GM11168 (cell line): Measurements from ENCODE around the gene GJC1.

Experiments
- in situ Hi-C: fragments of 300-500 bp; cut with MboI; formaldehyde crosslinking; loops from one replicate; pipeline ENCODE4 v1.12.0; 2022; ENCODE audit warnings: low sequenced_read_pairs; ENCODE audit not compliant: unreplicated experiment

Gene GJC1

GRCh38 chr17:44829523-44830358 is at the start of gene GJC1:
Gene GJC1 (minus strand): TSS chr17:44830287. CDS start chr17:44805817, 24,470 bp downstream.
- in situ Hi-C loops = no loop called here

GRCh38 chr17:44879376-44879775 is 49.3 kb upstream of the GJC1 start:
- in situ Hi-C loops = no loop called here

GRCh38 chr17:44878627-44879221 is 48.6 kb upstream of the GJC1 start:
- in situ Hi-C loops = no loop called here

- in situ Hi-C loops = no loop called here
Observed at GRCh38 chr17:44877121-44877520, 47.0 kb upstream of the GJC1 start.

GRCh38 chr17:44875761-44876160 is 45.7 kb upstream of the GJC1 start:
- in situ Hi-C loops = no loop called here

GRCh38 chr17:44872131-44872768 is 42.2 kb upstream of the GJC1 start:
- in situ Hi-C loops = loop anchor here (5.0 kb wide), 1 partner anchor 80 kb away; no protein-coding TSS in a partner anchor

- in situ Hi-C loops = loop anchor here (5.0 kb wide), 1 partner anchor 79 kb away; no protein-coding TSS in a partner anchor
Observed at GRCh38 chr17:44871556-44871955, 41.5 kb upstream of the GJC1 start.

- in situ Hi-C loops = no loop called here
Observed at GRCh38 chr17:44867841-44868240, 37.8 kb upstream of the GJC1 start.

- in situ Hi-C loops = no loop called here
Observed at GRCh38 chr17:44865931-44866330, 35.8 kb upstream of the GJC1 start.

GRCh38 chr17:44865231-44865660 is 35.2 kb upstream of the GJC1 start:
- in situ Hi-C loops = no loop called here

- in situ Hi-C loops = no loop called here
Observed at GRCh38 chr17:44864831-44865230, 34.7 kb upstream of the GJC1 start.

GRCh38 chr17:44863061-44863918 is 33.2 kb upstream of the GJC1 start:
- in situ Hi-C loops = no loop called here

GRCh38 chr17:44862278-44862914 is 32.3 kb upstream of the GJC1 start:
- in situ Hi-C loops = no loop called here

GRCh38 chr17:44859701-44860100 is 29.6 kb upstream of the GJC1 start:
- in situ Hi-C loops = no loop called here

GRCh38 chr17:44854192-44854591 is 24.1 kb upstream of the GJC1 start:
- in situ Hi-C loops = loop anchor here (5.0 kb wide), 1 partner anchor 72 kb away; no protein-coding TSS in a partner anchor

GRCh38 chr17:44850612-44851011 is 20.5 kb upstream of the GJC1 start:
- in situ Hi-C loops = loop anchor here (5.0 kb wide), 1 partner anchor 68 kb away; no protein-coding TSS in a partner anchor

GRCh38 chr17:44850025-44850424 is 19.9 kb upstream of the GJC1 start:
- in situ Hi-C loops = loop anchor here (5.0 kb wide), 1 partner anchor 68 kb away; no protein-coding TSS in a partner anchor

GRCh38 chr17:44848961-44849489 is 18.9 kb upstream of the GJC1 start:
- in situ Hi-C loops = no loop called here

- in situ Hi-C loops = no loop called here
Observed at GRCh38 chr17:44848257-44848795, 18.2 kb upstream of the GJC1 start.
